Endothelial cell of umbilical vein (primary cell): Measurements from ENCODE around the gene ADAMTSL3. TPM values are rescaled to one million over a fixed set of nuclear protein-coding genes. Genes with fewer than 3 reads are reported as not detected.

Experiments used
- BruUV-seq: library from RNA; stranded (reverse); fragments of 400-500 nt; replicated peaks from 2 replicates; lab custom pipeline; 2021; lab: Mats Ljungman, UMichigan
- CTCF ChIA-PET: fragments of 300-600, 350-600 bp; sonication (Branson Sonifier 250); formaldehyde crosslinking; loops from one replicate; lab custom pipeline; 2021; ENCODE audit warnings: antibody characterized with exemption, inconsistent platforms; lab: Charles Lee
- POLR2A ChIA-PET: fragments of 300-600, 350-600 bp; sonication (Branson Sonifier 250); formaldehyde crosslinking; loops from one replicate; lab custom pipeline; 2021; ENCODE audit warnings: antibody characterized with exemption, inconsistent platforms; lab: Charles Lee
- DNase-seq: peaks from one replicate; pipeline ENCODE4 v3.0.0-alpha.2; 2011; ENCODE audit warnings: low read depth, low spot score
- FAIRE-seq: peaks from 2 replicates; lab custom pipeline; 2011; peaks lifted over from hg19 to GRCh38; lab: Jason Lieb, UNC
- H2AFZ ChIP-seq: 2 replicates; pipeline ENCODE4 v1.6.0; 2012; ENCODE audit warnings: low read depth, low read length, control low read depth, inconsistent platforms
- H3K27ac ChIP-seq: 2 replicates; pipeline ENCODE4 v1.5.1; 2011; ENCODE audit warnings: low read depth, mild to moderate bottlenecking, control low read depth, low read length, moderate library complexity; ENCODE audit not compliant: insufficient read depth
- H3K27me3 ChIP-seq, 2 experiments: 2 replicates each; pipeline versions ENCODE4 v1.6.0 to v1.6.1; 2011; ENCODE audit warnings: low read length in 2 of 2, mixed read lengths in 1 of 2; ENCODE audit not compliant: control insufficient read depth in 2 of 2, insufficient read depth in 2 of 2
- H3K36me3 ChIP-seq, 2 experiments: 2 replicates in 1 of 2; 3 replicates in 1 of 2; pipeline ENCODE4 v1.5.1; 2011; ENCODE audit warnings: low read length in 2 of 2, mild to moderate bottlenecking in 1 of 2, moderate library complexity in 1 of 2; ENCODE audit not compliant: control insufficient read depth in 2 of 2, insufficient read depth in 2 of 2; ENCODE audit errors: extremely low read depth in 1 of 2
- H3K4me1 ChIP-seq: 3 replicates; pipeline ENCODE4 v1.5.1; 2011; ENCODE audit warnings: mild to moderate bottlenecking, low read length; ENCODE audit not compliant: control insufficient read depth, insufficient read depth; ENCODE audit errors: extremely low read depth
- H3K4me2 ChIP-seq: 2 replicates; pipeline ENCODE4 v1.6.1; 2011; ENCODE audit warnings: low read length, control low read depth, mixed read lengths; ENCODE audit not compliant: insufficient read depth
- H3K4me3 ChIP-seq, 3 experiments: fragments of 200-600 bp in 1 of 3; sonication (generic), shearing (Covaris generic) in 1 of 3; replicated peaks in 1 of 3; 2 replicates each; pipeline ENCODE4 v1.5.1; 2011 to 2016; ENCODE audit warnings: control low read depth in 3 of 3, low read length in 3 of 3, mild to moderate bottlenecking in 2 of 3, inconsistent platforms in 1 of 3, low read depth in 1 of 3, moderate library complexity in 1 of 3; ENCODE audit not compliant: insufficient read depth in 1 of 3
- H3K79me2 ChIP-seq: 2 replicates; pipeline ENCODE4 v1.6.0; 2012; ENCODE audit warnings: low read length, inconsistent platforms; ENCODE audit not compliant: control insufficient read depth, insufficient read depth
- H3K9ac ChIP-seq: replicated peaks from 2 replicates; pipeline ENCODE3; 2011; ENCODE audit warnings: low read length, control low read depth; ENCODE audit not compliant: insufficient read depth; ENCODE audit errors: extremely low read depth
- H3K9me1 ChIP-seq: replicated peaks from 3 replicates; pipeline ENCODE4 v1.6.0; 2011; ENCODE audit warnings: mild to moderate bottlenecking, low read length; ENCODE audit not compliant: control insufficient read depth, insufficient read depth; ENCODE audit errors: extremely low read depth
- H3K9me3 ChIP-seq: replicated peaks from 2 replicates; pipeline ENCODE4 v1.5.1; 2012; ENCODE audit warnings: low read length, inconsistent platforms; ENCODE audit not compliant: control insufficient read depth, insufficient read depth
- H4K20me1 ChIP-seq: replicated peaks from 2 replicates; pipeline ENCODE3; 2011; ENCODE audit warnings: mild to moderate bottlenecking, low read length; ENCODE audit not compliant: control insufficient read depth, insufficient read depth; ENCODE audit errors: extremely low read depth
- CTCF ChIP-seq, 2 donors: IDR thresholded peaks; 1 replicate in 1 of 2; 2 replicates in 1 of 2; pipeline ENCODE4 v1.5.1; 2011; ENCODE audit warnings: low read length in 2 of 2, mild to moderate bottlenecking in 2 of 2, moderate library complexity in 2 of 2, control low read depth in 1 of 2, inconsistent platforms in 1 of 2, low read depth in 1 of 2; ENCODE audit not compliant: insufficient read depth in 1 of 2; ENCODE audit errors: extremely low read depth in 1 of 2
- FOS ChIP-seq: IDR thresholded peaks from 2 replicates; pipeline ENCODE4 v1.6.1; 2011; ENCODE audit warnings: mild to moderate bottlenecking, low read length, moderate library complexity, borderline replicate concordance; ENCODE audit not compliant: insufficient read depth
- MAX ChIP-seq: IDR thresholded peaks from 2 replicates; pipeline ENCODE4 v1.6.1; 2011; ENCODE audit not compliant: insufficient read depth, insufficient read length
- POLR2AphosphoS5 ChIP-seq: IDR thresholded peaks from 2 replicates; pipeline ENCODE4 v1.6.1; 2012; ENCODE audit warnings: low read depth, mild to moderate bottlenecking, control low read depth, low read length, moderate library complexity; ENCODE audit not compliant: insufficient read depth
- dilution Hi-C: fragments of 300-500 bp; cut with MboI; formaldehyde crosslinking; loops from one replicate; pipeline ENCODE4 v1.15.0; 2019; ENCODE audit warnings: low sequenced_read_pairs; ENCODE audit not compliant: extremely low pct_ligation_motif_present
- intact Hi-C: fragments of 100-400 bp; cut with micrococcal nuclease; formaldehyde crosslinking; loops from one replicate; pipeline ENCODE4 v1.10.0; 2022
- polyA plus RNA-seq, 4 experiments: library from polyadenylated mRNA; depleted of rRNA in 3 of 4; stranded (reverse) in 3 of 4; unstranded in 1 of 4; fragments of >200 nt; gene quantifications; 2 replicates each; pipeline versions ENCODE4 v1.2.1 to v1.2.3, GENCODE V29; 2011 to 2012; ENCODE audit warnings: missing spikeins in 1 of 4
- total RNA-seq: library from RNA; stranded (reverse); gene quantifications from 2 replicates; pipeline ENCODE4 v1.2.3, GENCODE V29; 2021

ADAMTSL3 gene
- total and polyA plus RNA-seq, 2 donors (not counting 3 experiments of a cell fraction or from before 2014, with no cell fraction given), result not detected

- no peaks in the 10 kb centered on the region for H3K27me3 ChIP-seq
- no peak overlapping the region for H3K27ac ChIP-seq
- no peaks in the 10 kb centered on the region for H3K36me3 ChIP-seq
- H3K4me2 ChIP-seq, result no peak overlapping the region
- no peaks in the 10 kb centered on the region for H3K79me2 ChIP-seq
- H2AFZ ChIP-seq, result no peak overlapping the region
- POLR2A ChIA-PET, result no interaction called here
- no peaks in the 10 kb centered on the region for H3K4me1 ChIP-seq
- FAIRE-seq, result no peak
- CTCF ChIA-PET, result no interaction called here
- dilution Hi-C loops, result no loop called here
- no peak for DNase-seq
- TF ChIP-seq POLR2AphosphoS5 (no peak), CTCF (IDR thresholded peaks at IDR 0.05; ENCODE audit: extremely low read depth in 1 of 2, insufficient read depth in 1 of 2, low read depth in 1 of 2, low read length in 2 of 2) (no peak), FOS (no peak), MAX (no peak)
- intact Hi-C loops, result no loop called here
- H3K9me3 ChIP-seq, result no peaks in the 10 kb centered on the region
- H4K20me1 ChIP-seq, result no peaks in the 10 kb centered on the region
- H3K9me1 ChIP-seq, result no peaks in the 10 kb centered on the region
- no peak overlapping the region for H3K9ac ChIP-seq
- no TSS peak for BruUV-seq
- no peak overlapping the region for H3K4me3 ChIP-seq
These were observed 275.7 kb downstream of the ADAMTSL3 start for GRCh38 chr15:83929619-83930018.
